ENCODE data around the gene UBXN11. TPM values are rescaled to one million over a fixed set of nuclear protein-coding genes. Genes with fewer than 3 reads are reported as not detected.
"Not testable (repeated sequence)": the region's sequence is repeated elsewhere in the genome, so short reads cannot be mapped to it uniquely, and the experiment has no call there.

Gene UBXN11
- total RNA-seq, 2 experiments from 2014 or later, result 24.5 to 26.1 TPM

- CTCF ChIA-PET, result interaction anchor here (0.6 to 2.4 kb wide), 3 partner anchors 14 to 68 kb away, joined by 4 to 9 read pairs (median 4); no protein-coding TSS in a partner anchor
- intact Hi-C loops (cut with micrococcal nuclease), result no loop called here
- no peak overlapping the region for H3K4me3 Mint-ChIP-seq
Observed at GRCh38 chr1:26349188-26349876, 42.9 kb upstream of the UBXN11 start.

GRCh38 chr1:26346274-26347033, 40.0 kb upstream of the UBXN11 start:
- no peak overlapping the region for H3K4me3 Mint-ChIP-seq
- no peaks in the 10 kb centered on the region for H3K27me3 Mint-ChIP-seq
- POLR2A ChIA-PET, result no interaction called here
- intact Hi-C loops (cut with micrococcal nuclease), result no loop called here
- no peaks in the 10 kb centered on the region for H3K36me3 Mint-ChIP-seq
- no peak overlapping the region for H3K27ac Mint-ChIP-seq
- H3K4me1 Mint-ChIP-seq (ENCODE audit: low read depth), result no peaks in the 10 kb centered on the region
- no peak for DNase-seq
- H3K9me3 Mint-ChIP-seq, result no peaks in the 10 kb centered on the region
- CTCF ChIA-PET, result interaction anchor here (0.9 to 1.6 kb wide), 4 partner anchors 12 to 71 kb away, joined by 3 to 7 read pairs (median 4); no protein-coding TSS in a partner anchor

More at GRCh38 chr1:26349188-26349876, 42.9 kb upstream of the UBXN11 start:
- no peaks in the 10 kb centered on the region for H3K36me3 Mint-ChIP-seq
- no peak overlapping the region for H3K27ac Mint-ChIP-seq
- no peaks in the 10 kb centered on the region for H3K27me3 Mint-ChIP-seq
- DNase-seq, result no peak
- no peaks in the 10 kb centered on the region for H3K9me3 Mint-ChIP-seq
- H3K4me1 Mint-ChIP-seq (ENCODE audit: low read depth), result no peaks in the 10 kb centered on the region
- POLR2A ChIA-PET, result no interaction called here

GRCh38 chr1:26345718-26346117, 39.3 kb upstream of the UBXN11 start:
- intact Hi-C loops (cut with micrococcal nuclease), result no loop called here
- Mint-ChIP-seq H3K36me3 (no peaks in the 10 kb centered on the region), H3K4me1 (ENCODE audit: low read depth) (no peaks in the 10 kb centered on the region), H3K27ac (no peak overlapping the region), H3K27me3 (no peaks in the 10 kb centered on the region), H3K4me3 (no peak overlapping the region), H3K9me3 (no peaks in the 10 kb centered on the region)
- ChIA-PET POLR2A (no interaction called here), CTCF (interaction anchor here (1.4 kb wide), 1 partner anchor 71 kb away, joined by 5 read pairs; no protein-coding TSS in a partner anchor)
- DNase-seq, result no peak

DNA sequence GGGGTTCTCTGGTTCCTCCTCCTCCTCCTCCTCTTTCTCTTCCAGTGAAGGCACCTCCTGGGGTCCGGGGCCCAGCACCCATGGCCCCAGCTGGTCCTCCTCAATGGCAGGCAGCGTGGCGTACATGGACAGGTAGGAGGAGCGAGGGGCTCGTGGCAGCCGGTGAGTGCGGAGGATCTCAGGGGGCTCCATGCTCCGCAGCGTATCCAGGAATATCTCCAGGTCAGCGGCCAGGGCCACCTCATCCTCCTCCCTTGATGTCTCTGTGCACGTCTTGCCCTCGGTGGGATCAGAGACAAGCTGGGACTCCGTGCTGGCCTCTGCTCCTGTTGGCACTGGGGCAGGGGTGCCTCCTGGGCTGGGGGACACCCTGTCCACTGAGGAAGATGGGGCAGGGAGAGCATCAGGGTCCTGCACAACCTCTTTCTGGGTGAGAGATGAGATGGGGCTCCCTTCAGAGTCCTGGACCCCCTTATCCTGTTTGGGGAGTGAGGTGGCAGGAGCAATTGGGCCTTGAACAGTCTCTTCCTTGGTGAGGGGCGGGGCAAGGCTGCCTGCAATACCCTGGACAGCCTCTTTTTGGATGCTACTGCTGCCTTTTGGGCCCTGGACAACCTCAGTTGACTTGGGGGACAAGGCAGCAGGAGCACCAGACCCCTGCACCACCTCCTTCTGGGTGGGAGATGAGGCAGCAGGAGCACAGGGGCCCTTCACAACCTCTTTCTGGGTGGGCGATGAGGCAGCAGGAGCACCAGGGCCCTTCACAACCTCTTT, 37.9 kb upstream of the UBXN11 start:
- H3K9me3 Mint-ChIP-seq, result no peaks in the 10 kb centered on the region
- H3K4me3 Mint-ChIP-seq, result no peak overlapping the region
- H3K4me1 Mint-ChIP-seq (ENCODE audit: low read depth), result no peaks in the 10 kb centered on the region
- intact Hi-C loops (cut with micrococcal nuclease), result no loop called here
- H3K27ac Mint-ChIP-seq, result no peak overlapping the region
- H3K36me3 Mint-ChIP-seq, result no peaks in the 10 kb centered on the region
- POLR2A ChIA-PET, result no interaction called here
- no peak for DNase-seq
- no peaks in the 10 kb centered on the region for H3K27me3 Mint-ChIP-seq
- CTCF ChIA-PET, result no interaction called here

- intact Hi-C loops (cut with micrococcal nuclease), result no loop called here
- CTCF ChIA-PET, result no interaction called here
- Mint-ChIP-seq H3K36me3 (no peaks in the 10 kb centered on the region), H3K27me3 (no peaks in the 10 kb centered on the region), H3K27ac (no peak overlapping the region), H3K4me3 (no peak overlapping the region), H3K9me3 (no peaks in the 10 kb centered on the region), H3K4me1 (ENCODE audit: low read depth) (peaks cover 3% of the 10 kb centered on the region)
- POLR2A ChIA-PET, result no interaction called here
- no peak for DNase-seq
Observed at GRCh38 chr1:26340047-26340481, 33.6 kb upstream of the UBXN11 start.

- Mint-ChIP-seq H3K27me3 (no peaks in the 10 kb centered on the region), H3K27ac (no peak overlapping the region), H3K4me3 (no peak overlapping the region), H3K4me1 (ENCODE audit: low read depth) (peaks cover 5% of the 10 kb centered on the region), H3K36me3 (no peaks in the 10 kb centered on the region), H3K9me3 (no peaks in the 10 kb centered on the region)
- intact Hi-C loops (cut with micrococcal nuclease), result no loop called here
- no peak for DNase-seq
- ChIA-PET CTCF (interaction anchor here (1.0 to 1.3 kb wide), 2 partner anchors 17 to 63 kb away, joined by 3 to 5 read pairs; no protein-coding TSS in a partner anchor), POLR2A (no interaction called here)
Observed at GRCh38 chr1:26338670-26339069, 32.2 kb upstream of the UBXN11 start.

GRCh38 chr1:26337625-26338024, 31.2 kb upstream of the UBXN11 start:
- ChIA-PET CTCF (interaction anchor here (1.0 to 1.3 kb wide), 2 partner anchors 16 to 62 kb away, joined by 3 to 5 read pairs; no protein-coding TSS in a partner anchor), POLR2A (no interaction called here)
- Mint-ChIP-seq H3K36me3 (no peaks in the 10 kb centered on the region), H3K4me1 (ENCODE audit: low read depth) (peaks cover 5% of the 10 kb centered on the region), H3K27ac (no peak overlapping the region), H3K27me3 (no peaks in the 10 kb centered on the region), H3K4me3 (peak overlapping the region; percentile 2), H3K9me3 (no peaks in the 10 kb centered on the region)
- DNase-seq, result no peak
- intact Hi-C loops (cut with micrococcal nuclease), result no loop called here

GRCh38 chr1:26337206-26337535, 30.7 kb upstream of the UBXN11 start:
- POLR2A ChIA-PET, result no interaction called here
- peak overlapping the region; percentile 45 for H3K4me3 Mint-ChIP-seq

DNA sequence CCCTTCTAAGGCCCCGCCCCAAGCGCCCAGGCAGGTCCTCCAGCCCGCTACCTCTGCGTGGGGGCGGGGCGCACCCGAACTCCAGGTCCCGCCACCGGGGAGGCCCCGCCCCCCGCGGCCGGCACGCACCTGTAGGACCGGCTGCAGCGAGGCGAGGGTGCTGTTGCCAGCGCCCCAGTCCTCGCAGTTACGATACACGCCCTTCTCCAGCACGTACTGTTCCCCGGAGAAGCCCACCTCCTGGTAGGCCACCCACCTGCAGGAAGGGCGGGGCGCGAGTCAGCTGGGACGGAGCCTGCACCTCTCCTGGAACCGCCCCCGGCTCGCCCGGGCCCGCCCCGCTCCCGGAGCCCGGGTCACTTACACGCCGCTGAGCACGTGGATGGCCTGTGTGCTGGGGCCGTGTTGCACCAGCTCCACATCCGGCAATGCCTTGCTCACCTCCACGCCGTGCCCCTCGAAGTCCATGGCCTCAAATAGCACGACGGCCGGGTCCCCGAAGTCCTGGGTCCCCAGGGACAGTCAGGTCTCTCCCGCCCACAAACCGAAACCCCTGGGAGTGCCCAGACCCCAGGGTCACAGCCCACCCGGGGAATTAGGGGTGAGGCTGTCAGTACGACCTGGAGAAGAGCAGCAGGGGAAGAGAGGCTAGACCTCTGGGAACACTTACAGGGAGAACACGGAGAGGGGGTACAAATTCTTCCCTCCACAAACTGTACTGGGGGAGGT, 30.2 kb upstream of the UBXN11 start:
- Mint-ChIP-seq H3K36me3 (no peaks in the 10 kb centered on the region), H3K27me3 (no peaks in the 10 kb centered on the region), H3K4me3 (peak overlapping the region; percentile 86), H3K27ac (no peak overlapping the region), H3K9me3 (no peaks in the 10 kb centered on the region), H3K4me1 (ENCODE audit: low read depth) (peaks cover 5% of the 10 kb centered on the region)
- POLR2A ChIA-PET, result no interaction called here
- intact Hi-C loops (cut with micrococcal nuclease), result no loop called here
- peak; percentile 88 for DNase-seq
- CTCF ChIA-PET, result interaction anchor here (1.3 to 2.2 kb wide), 3 partner anchors 15 to 61 kb away, joined by 5 to 8 read pairs (median 8); no protein-coding TSS in a partner anchor

More at GRCh38 chr1:26337206-26337535, 30.7 kb upstream of the UBXN11 start:
- H3K27ac Mint-ChIP-seq, result no peak overlapping the region
- DNase-seq, result no peak
- H3K9me3 Mint-ChIP-seq, result no peaks in the 10 kb centered on the region
- H3K27me3 Mint-ChIP-seq, result no peaks in the 10 kb centered on the region
- CTCF ChIA-PET, result interaction anchor here (2.2 kb wide), 2 partner anchors 16 to 61 kb away, joined by 8 read pairs; no protein-coding TSS in a partner anchor
- H3K4me1 Mint-ChIP-seq (ENCODE audit: low read depth), result peaks cover 5% of the 10 kb centered on the region
- H3K36me3 Mint-ChIP-seq, result no peaks in the 10 kb centered on the region
- intact Hi-C loops (cut with micrococcal nuclease), result no loop called here

DNA sequence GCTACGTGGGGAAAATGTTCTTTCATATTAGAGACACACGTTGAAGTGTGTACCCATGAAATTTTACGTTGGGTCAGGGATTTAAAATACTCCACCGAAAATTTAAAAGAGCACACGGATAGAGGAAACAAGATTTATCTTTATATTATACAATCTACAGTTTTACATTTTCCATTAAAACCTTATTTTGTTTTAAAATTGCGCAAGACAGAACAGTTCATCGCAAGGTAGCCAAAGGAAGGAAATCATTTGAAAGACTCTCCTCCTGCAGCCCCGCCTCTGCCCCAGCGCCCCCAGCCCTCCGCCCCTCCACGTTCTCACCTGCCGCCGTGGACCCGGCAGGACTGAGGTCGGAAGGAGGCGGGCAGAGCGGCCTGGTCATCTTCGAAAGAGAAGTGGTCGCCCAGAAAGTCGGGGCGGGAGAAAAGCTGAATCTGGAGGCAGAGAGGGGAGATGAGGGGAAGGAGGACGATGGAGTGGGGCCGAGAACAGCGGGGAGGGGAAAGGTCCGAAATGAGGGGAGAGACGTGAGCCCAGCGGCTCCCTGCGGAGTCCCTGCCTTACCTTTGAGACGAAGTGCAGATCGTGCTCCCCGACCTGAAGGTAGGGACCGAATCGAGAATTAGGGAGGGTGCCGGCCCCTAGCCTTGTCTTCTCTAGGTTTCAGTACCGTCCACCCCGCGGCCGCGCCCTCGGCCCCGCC, 29.5 kb upstream of the UBXN11 start:
- Mint-ChIP-seq H3K36me3 (no peaks in the 10 kb centered on the region), H3K4me3 (peak overlapping the region; percentile 86), H3K4me1 (ENCODE audit: low read depth) (peaks cover 5% of the 10 kb centered on the region), H3K9me3 (no peaks in the 10 kb centered on the region), H3K27ac (no peak overlapping the region), H3K27me3 (no peaks in the 10 kb centered on the region)
- no peak for DNase-seq
- CTCF ChIA-PET, result interaction anchor here (1.3 to 2.2 kb wide), 3 partner anchors 15 to 60 kb away, joined by 5 to 8 read pairs (median 8); no protein-coding TSS in a partner anchor
- intact Hi-C loops (cut with micrococcal nuclease), result no loop called here
- POLR2A ChIA-PET, result no interaction called here

GRCh38 chr1:26333312-26333711, 26.9 kb upstream of the UBXN11 start:
- POLR2A ChIA-PET; intact Hi-C loops (cut with micrococcal nuclease); H3K9me3 Mint-ChIP-seq; H3K4me1 Mint-ChIP-seq (ENCODE audit: low read depth); H3K36me3 Mint-ChIP-seq; H3K4me3 Mint-ChIP-seq; DNase-seq; H3K27me3 Mint-ChIP-seq; H3K27ac Mint-ChIP-seq: not testable (repeated sequence)
- CTCF ChIA-PET, result interaction anchor here (0.6 kb wide), 1 partner anchor 82 kb away, joined by 3 read pairs; no protein-coding TSS in a partner anchor
